Stimulated activated naive B cell treated with anti-CD40 and anti-IgM and Interleukin-4, amounts not matched to agents 10 μg/mL and 1 μg/mL and 100 μg/mL, for 72 hours (primary cell): Measurements from ENCODE around the gene MRPL46.
"Not testable (repeated sequence)": the region's sequence is repeated elsewhere in the genome, so short reads cannot be mapped to it uniquely, and the experiment has no call there.

Source experiments
- ATAC-seq, 2 donors: fragments of 150-1000 bp; cut with Tn5 transposase; replicated peaks; 2 replicates each; pipeline ENCODE4 v1.10.0; 2021; ENCODE audit warnings: moderate library complexity in 1 of 2
- DNase-seq: peaks from one replicate; pipeline ENCODE4 v3.0.0; 2021
- H3K27ac Mint-ChIP-seq: one replicate; pipeline ENCODE4 v1.8.0; 2022; ENCODE audit warnings: mild to moderate bottlenecking, mixed read lengths
- H3K27me3 Mint-ChIP-seq, 2 donors: one replicate each; pipeline ENCODE4 v1.8.0; 2022; ENCODE audit warnings: mixed read lengths in 2 of 2
- H3K36me3 Mint-ChIP-seq, 2 donors: one replicate each; pipeline ENCODE4 v1.8.0; 2022; ENCODE audit warnings: mixed read lengths in 2 of 2, mild to moderate bottlenecking in 1 of 2
- H3K4me1 Mint-ChIP-seq, 2 donors: one replicate each; pipeline ENCODE4 v1.8.0; 2022; ENCODE audit warnings: mixed read lengths in 2 of 2, mild to moderate bottlenecking in 1 of 2
- H3K4me3 Mint-ChIP-seq, 2 donors: one replicate each; pipeline ENCODE4 v1.8.0; 2022; ENCODE audit warnings: mild to moderate bottlenecking in 2 of 2, mixed read lengths in 2 of 2, moderate library complexity in 1 of 2
- H3K9me3 Mint-ChIP-seq, 2 donors: one replicate each; pipeline ENCODE4 v1.8.0; 2022; ENCODE audit warnings: mixed read lengths in 2 of 2, mild to moderate bottlenecking in 1 of 2

MRPL46 gene

DNA sequence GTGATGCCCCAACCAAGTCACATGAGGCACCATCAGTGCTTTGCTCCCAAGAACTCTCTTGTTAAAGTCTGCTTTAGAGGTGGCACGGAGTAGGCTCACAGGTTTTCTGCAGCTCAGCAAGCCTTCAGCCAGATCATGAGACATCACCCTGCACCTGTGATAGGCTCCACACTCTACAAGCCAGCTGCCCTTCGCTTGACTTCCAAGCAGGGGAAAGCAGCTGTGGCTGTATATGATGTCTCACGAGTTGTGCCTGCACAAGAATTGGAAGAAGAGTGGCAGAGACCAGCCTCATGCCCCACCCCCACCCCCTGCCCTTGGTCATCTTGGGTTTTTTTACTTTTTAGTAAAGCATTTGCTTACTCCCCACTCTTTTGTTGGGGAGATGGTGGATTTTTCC lies 22.8 kb upstream of the MRPL46 start:
- Mint-ChIP-seq H3K9me3 (no peaks in the 10 kb centered on the region), H3K36me3 (peaks cover 6 to 13% of the 10 kb centered on the region in 2 donors), H3K27ac (no peak overlapping the region), H3K4me3 (no peak overlapping the region), H3K4me1 (peaks cover 10 to 11% of the 10 kb centered on the region in 2 donors), H3K27me3 (no peaks in the 10 kb centered on the region)
- DNase-seq (no peak), ATAC-seq (no peak)

- DNase-seq (no peak), ATAC-seq (no peak)
- Mint-ChIP-seq H3K9me3 (no peaks in the 10 kb centered on the region), H3K4me3 (no peak overlapping the region), H3K4me1 (peaks cover 10 to 11% of the 10 kb centered on the region in 2 donors), H3K27me3 (no peaks in the 10 kb centered on the region), H3K36me3 (peaks cover 6 to 13% of the 10 kb centered on the region in 2 donors), H3K27ac (peak overlapping the region; percentile 22)
Measured at GRCh38 chr15:88489321-88489720, 22.1 kb upstream of the MRPL46 start.

DNA sequence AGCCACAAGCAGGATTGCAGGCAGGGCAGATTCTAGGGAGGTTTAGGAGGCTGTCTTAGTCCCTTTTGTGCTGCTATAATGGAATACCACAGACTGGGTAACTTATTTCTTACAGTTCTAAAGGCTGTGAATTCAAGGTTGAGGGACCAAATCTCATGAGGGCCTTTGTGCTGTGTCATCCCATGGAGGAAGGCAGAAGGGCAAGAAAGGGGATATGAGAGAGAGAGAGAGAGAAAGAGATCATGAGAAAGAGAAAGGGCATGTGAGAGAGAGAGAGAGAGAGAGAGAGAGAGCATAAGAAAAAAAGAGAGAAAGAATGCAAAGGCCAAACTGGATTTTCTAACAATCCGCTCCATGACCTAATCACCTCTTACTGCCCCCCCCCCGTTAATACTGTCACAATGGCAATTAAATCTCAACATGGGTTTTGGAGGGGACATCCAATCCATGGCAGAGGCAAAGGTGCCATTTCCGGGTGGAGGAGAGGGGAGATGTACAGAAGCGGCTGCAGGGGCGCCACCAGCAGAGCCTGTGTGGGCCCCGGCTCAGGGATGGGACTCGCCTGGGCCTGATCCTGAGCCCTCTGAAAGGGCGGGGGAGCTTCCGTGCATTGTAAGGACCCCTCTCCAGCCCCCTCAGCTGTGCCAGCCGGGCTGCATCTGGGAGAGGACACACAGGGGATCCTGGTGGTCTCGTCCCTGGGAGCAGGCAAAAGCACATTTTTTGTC lies 20.8 kb upstream of the MRPL46 start:
- H3K27ac Mint-ChIP-seq, result no peak overlapping the region
- no peak for DNase-seq

GRCh38 chr15:88487178-88487795 lies 20.1 kb upstream of the MRPL46 start:
- H3K9me3 Mint-ChIP-seq, result no peaks in the 10 kb centered on the region
- no peak overlapping the region for H3K27ac Mint-ChIP-seq
- H3K4me1 Mint-ChIP-seq, result peaks cover 8 to 11% of the 10 kb centered on the region in 2 donors

More for the DNA sequence above, 20.8 kb upstream of the MRPL46 start:
- Mint-ChIP-seq H3K9me3 (no peaks in the 10 kb centered on the region), H3K27me3 (no peaks in the 10 kb centered on the region), H3K4me3 (no peak overlapping the region), H3K4me1 (peaks cover 8 to 11% of the 10 kb centered on the region in 2 donors), H3K36me3 (peaks cover 8 to 13% of the 10 kb centered on the region in 2 donors)
- ATAC-seq, result peak; percentile 31 to 44

DNA sequence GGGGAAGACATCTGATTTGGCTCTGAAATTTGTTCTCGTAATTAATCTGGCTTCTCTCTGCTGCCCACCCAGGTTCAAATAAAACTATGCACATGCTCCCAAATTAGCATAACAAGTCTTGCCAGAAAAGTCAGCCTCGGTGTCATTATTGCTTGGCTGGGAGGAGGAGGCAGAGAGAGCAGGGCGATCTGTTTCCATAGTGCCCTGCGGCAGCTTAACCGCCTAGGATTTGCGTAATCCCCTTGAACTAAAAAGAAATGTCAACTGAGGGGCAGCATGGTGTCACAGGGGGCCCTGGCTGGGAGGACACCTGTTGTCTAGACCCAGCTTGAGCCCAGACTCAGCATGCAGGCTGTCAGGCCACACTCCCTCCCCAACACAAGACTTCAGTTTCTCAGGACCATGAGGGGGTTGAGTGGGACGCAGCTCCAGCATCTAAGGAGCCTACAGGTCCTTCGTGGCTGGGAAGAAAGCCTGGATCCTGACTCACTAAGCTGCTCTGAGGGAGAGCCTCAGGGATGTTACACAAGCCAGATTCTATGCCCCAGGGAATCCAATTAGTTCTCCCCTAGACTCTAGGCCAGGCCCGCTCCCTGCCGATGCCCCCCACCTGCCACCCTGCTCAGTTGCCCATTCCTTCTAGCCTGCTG lies 17.6 kb upstream of the MRPL46 start:
- Mint-ChIP-seq H3K27ac (no peak overlapping the region), H3K9me3 (no peaks in the 10 kb centered on the region), H3K4me1 (peaks cover 8 to 11% of the 10 kb centered on the region in 2 donors), H3K36me3 (peaks cover 14 to 23% of the 10 kb centered on the region in 2 donors), H3K27me3 (no peaks in the 10 kb centered on the region), H3K4me3 (no peak overlapping the region)
- ATAC-seq, result no peak
- no peak for DNase-seq

More at GRCh38 chr15:88487178-88487795, 20.1 kb upstream of the MRPL46 start:
- Mint-ChIP-seq H3K4me3 (no peak overlapping the region), H3K36me3 (peaks cover 9 to 16% of the 10 kb centered on the region in 2 donors), H3K27me3 (no peaks in the 10 kb centered on the region)
- DNase-seq, result no peak
- ATAC-seq, result peak in 1 of 2 donors; percentile 31

- no peaks in the 10 kb centered on the region for H3K27me3 Mint-ChIP-seq
- peaks cover 21 to 37% of the 10 kb centered on the region in 2 donors for H3K36me3 Mint-ChIP-seq
- DNase-seq, result no peak
- H3K4me3 Mint-ChIP-seq, result no peak overlapping the region
- H3K27ac Mint-ChIP-seq, result no peak overlapping the region
- no peak for ATAC-seq
- H3K4me1 Mint-ChIP-seq, result peaks cover 1 to 3% of the 10 kb centered on the region in 2 donors
- H3K9me3 Mint-ChIP-seq, result no peaks in the 10 kb centered on the region
Measured at GRCh38 chr15:88482263-88482662, 15.1 kb upstream of the MRPL46 start.

DNA sequence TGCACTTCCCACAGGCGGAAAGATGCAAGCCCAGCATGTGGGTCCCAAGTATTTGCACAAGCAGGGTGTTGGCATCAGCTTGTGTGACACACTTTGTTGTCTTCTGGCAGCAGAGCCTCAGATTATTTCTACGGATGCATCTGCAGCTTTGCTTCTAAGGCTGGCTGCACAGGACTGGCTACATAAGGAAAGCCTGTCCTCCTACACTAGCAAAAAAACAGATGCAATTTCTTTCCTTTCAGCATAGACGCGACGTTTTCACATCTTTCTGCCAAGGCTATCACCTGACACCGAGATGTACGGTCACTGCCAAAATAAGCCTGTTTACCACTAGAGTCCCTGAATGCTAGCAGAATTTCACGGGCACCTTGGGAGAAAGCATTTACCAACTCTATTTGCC lies 13.8 kb upstream of the MRPL46 start:
- H3K4me3 Mint-ChIP-seq, result no peak overlapping the region
- DNase-seq (no peak), ATAC-seq (no peak)
- no peak overlapping the region for H3K27ac Mint-ChIP-seq
- H3K27me3 Mint-ChIP-seq, result no peaks in the 10 kb centered on the region
- H3K4me1 Mint-ChIP-seq, result no peaks in the 10 kb centered on the region
- peaks cover 23 to 42% of the 10 kb centered on the region in 2 donors for H3K36me3 Mint-ChIP-seq
- no peaks in the 10 kb centered on the region for H3K9me3 Mint-ChIP-seq

GRCh38 chr15:88479169-88479568 lies 12.0 kb upstream of the MRPL46 start:
- ATAC-seq (no peak), DNase-seq (no peak)
- no peaks in the 10 kb centered on the region for H3K4me1 Mint-ChIP-seq
- peaks cover 31 to 51% of the 10 kb centered on the region in 2 donors for H3K36me3 Mint-ChIP-seq
- no peak overlapping the region for H3K4me3 Mint-ChIP-seq
- H3K9me3 Mint-ChIP-seq, result no peaks in the 10 kb centered on the region
- no peaks in the 10 kb centered on the region for H3K27me3 Mint-ChIP-seq
- no peak overlapping the region for H3K27ac Mint-ChIP-seq

DNA sequence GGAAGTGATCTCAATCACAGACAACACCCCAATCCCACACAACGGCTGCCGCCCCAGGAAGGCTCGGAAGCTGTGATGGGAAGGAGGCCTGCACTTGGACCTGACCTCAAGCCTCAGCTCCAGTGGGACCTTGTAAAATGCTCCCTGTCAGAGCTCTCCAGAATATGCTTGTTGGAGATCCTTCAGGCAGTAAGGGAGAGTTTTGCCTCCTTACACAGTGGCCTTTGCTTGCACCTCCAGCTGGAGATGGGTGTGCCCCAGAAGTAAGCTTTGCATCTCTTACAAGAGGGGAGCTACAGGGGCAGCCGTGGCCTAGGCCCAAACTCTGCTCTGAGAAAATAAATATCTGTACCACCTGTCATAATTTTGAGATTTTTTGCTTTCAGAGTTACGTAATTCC lies 10.7 kb upstream of the MRPL46 start:
- Mint-ChIP-seq H3K27me3 (no peaks in the 10 kb centered on the region), H3K27ac (no peak overlapping the region), H3K4me3 (no peak overlapping the region), H3K36me3 (peaks cover 33 to 51% of the 10 kb centered on the region in 2 donors), H3K4me1 (no peaks in the 10 kb centered on the region), H3K9me3 (no peaks in the 10 kb centered on the region)
- no peak for ATAC-seq
- DNase-seq, result no peak

DNA sequence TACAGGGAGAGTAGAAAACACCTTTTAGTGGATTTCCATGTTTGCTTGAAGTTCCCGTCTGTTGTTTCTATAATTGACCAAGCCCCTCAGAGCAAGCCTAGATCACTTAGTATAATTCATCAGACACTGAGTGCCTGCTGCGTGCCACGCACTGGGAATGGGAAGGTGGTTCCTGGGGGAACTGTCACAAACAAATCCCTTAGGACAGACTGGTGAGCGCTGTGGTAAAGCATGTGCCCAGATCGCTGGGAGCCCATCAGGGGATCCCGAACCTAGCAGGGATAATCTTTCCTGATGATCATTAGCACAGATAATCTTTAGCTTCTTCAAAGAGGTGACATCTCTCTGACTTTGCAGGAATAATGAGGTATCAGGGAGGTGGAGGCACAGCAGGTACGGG lies 9.9 kb upstream of the MRPL46 start:
- no peak overlapping the region for H3K27ac Mint-ChIP-seq
- ATAC-seq, result no peak
- no peak overlapping the region for H3K4me3 Mint-ChIP-seq
- no peaks in the 10 kb centered on the region for H3K9me3 Mint-ChIP-seq
- peaks cover 38 to 53% of the 10 kb centered on the region in 2 donors for H3K36me3 Mint-ChIP-seq
- H3K4me1 Mint-ChIP-seq, result peaks cover 3 to 4% of the 10 kb centered on the region in 2 donors
- no peak for DNase-seq
- no peaks in the 10 kb centered on the region for H3K27me3 Mint-ChIP-seq

GRCh38 chr15:88476635-88477060 lies 9.5 kb upstream of the MRPL46 start:
- no peak overlapping the region for H3K27ac Mint-ChIP-seq
- peak; percentile 56 to 63 for ATAC-seq
- peaks cover 37 to 56% of the 10 kb centered on the region in 2 donors for H3K36me3 Mint-ChIP-seq
- H3K4me1 Mint-ChIP-seq, result peaks cover 7 to 9% of the 10 kb centered on the region in 2 donors
- H3K4me3 Mint-ChIP-seq, result no peak overlapping the region
- no peak for DNase-seq
- H3K9me3 Mint-ChIP-seq, result no peaks in the 10 kb centered on the region
- H3K27me3 Mint-ChIP-seq, result no peaks in the 10 kb centered on the region

DNA sequence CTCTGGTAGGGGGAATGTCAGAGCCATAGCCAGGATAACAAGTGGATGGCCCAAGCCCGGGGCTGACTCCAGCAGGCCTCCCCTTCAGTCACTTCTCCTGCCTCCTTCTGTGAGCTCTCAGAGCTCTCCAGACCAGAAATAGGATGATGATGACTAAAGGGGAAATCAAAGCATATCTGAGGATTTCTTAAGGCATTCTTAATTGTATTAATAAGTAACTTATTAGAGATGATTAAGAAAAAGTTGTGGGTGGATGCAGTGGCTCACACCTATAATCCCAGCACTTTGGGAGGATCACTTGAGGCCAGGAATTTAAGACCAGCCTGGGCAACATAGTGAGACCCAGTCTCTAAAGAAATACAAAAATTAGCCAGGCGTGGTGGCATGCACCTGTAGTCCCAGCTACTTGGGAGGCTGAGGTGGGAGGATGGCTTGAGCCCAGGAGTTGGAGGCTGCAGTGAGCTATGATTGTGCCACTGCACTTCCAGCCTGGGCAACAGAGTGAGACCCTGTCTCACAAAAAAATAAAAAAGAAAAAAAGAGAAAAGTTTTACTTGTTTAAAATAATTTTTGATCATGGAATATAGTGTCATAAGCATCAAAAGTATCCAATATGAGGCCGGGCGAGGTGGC lies 6.6 kb upstream of the MRPL46 start:
- not testable (repeated sequence) for H3K9me3 Mint-ChIP-seq, H3K4me1 Mint-ChIP-seq, H3K27me3 Mint-ChIP-seq, H3K27ac Mint-ChIP-seq, DNase-seq, H3K4me3 Mint-ChIP-seq, ATAC-seq
- peaks cover 24 to 39% of the 10 kb centered on the region in 2 donors for H3K36me3 Mint-ChIP-seq

DNA sequence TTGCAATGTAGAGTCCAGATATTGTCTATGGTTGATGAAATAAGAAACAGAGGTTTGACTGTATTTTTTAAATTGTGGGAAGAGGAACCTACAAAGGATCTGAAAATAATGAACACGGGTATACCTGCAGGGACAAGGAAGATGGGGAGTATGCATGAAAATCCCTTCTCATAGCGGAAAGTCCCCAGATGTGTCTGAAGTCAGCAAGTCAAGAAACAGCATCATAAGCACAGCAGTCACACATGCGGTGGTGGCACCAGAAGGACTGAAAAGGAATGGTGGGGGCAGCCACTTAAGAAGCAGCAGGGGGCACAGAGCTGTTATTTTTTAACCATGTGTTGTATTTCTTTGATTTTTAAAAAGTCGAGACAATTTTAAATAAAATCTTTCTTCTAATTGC lies 5.0 kb upstream of the MRPL46 start:
- no peak overlapping the region for H3K4me3 Mint-ChIP-seq
- peaks cover 12 to 18% of the 10 kb centered on the region in 2 donors for H3K4me1 Mint-ChIP-seq
- no peaks in the 10 kb centered on the region for H3K9me3 Mint-ChIP-seq
- ATAC-seq, result peak in 1 of 2 donors; percentile 44
- DNase-seq, result no peak
- no peaks in the 10 kb centered on the region for H3K27me3 Mint-ChIP-seq
- peaks cover 23 to 42% of the 10 kb centered on the region in 2 donors for H3K36me3 Mint-ChIP-seq
- peak overlapping the region; percentile 75 for H3K27ac Mint-ChIP-seq

- Mint-ChIP-seq H3K27ac (no peak overlapping the region), H3K27me3 (no peaks in the 10 kb centered on the region), H3K9me3 (no peaks in the 10 kb centered on the region), H3K36me3 (peaks cover 18 to 34% of the 10 kb centered on the region in 2 donors), H3K4me3 (no peak overlapping the region), H3K4me1 (peaks cover 18 to 30% of the 10 kb centered on the region in 2 donors)
- DNase-seq, result no peak
- no peak for ATAC-seq
Measured at GRCh38 chr15:88470625-88471372, 3.6 kb upstream of the MRPL46 start.
